NOMO-1 treated with DMSO at 0.1 percent for 48 hours (cell line): Measurements from ENCODE around the gene MOCS1.

Experiments
- DNase-seq: peaks from one replicate; lab custom pipeline; 2025; ENCODE audit not compliant: unreplicated experiment; lab: John Stamatoyannopoulos, UW

MOCS1 gene

DNA sequence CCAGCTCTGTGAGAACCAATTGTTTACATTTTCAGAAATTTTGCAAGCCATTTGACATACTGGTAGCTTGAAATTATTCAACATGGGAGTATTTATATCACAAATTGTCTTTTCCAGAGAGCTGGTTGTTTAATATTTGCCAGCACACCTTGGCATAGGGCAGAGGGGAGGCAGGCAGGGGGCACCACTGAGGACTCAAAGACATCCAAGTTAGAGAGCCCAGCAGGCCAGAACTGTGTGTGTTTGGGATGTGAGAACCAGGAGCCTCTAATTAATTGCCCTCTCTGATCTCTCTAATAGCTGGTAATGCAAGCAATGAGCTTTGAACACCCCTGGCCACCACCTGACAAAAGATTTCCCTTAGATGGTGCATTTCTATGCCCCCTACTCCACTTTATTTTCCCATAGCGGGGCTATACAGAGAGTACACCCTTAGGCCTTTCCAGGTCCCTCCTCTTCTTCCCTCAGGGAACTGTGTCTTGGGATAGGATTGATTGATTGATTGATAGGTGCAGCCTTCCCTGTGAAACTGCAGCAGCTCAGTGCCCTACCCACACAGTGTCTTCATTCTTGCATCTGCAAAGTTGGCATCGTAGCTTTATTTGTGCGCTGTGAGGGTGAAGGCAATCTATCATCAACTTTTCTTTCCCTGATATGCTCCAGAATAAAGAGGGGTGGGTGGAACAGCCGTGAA lies 29.2 kb downstream of the MOCS1 start:
- no peak for DNase-seq

DNA sequence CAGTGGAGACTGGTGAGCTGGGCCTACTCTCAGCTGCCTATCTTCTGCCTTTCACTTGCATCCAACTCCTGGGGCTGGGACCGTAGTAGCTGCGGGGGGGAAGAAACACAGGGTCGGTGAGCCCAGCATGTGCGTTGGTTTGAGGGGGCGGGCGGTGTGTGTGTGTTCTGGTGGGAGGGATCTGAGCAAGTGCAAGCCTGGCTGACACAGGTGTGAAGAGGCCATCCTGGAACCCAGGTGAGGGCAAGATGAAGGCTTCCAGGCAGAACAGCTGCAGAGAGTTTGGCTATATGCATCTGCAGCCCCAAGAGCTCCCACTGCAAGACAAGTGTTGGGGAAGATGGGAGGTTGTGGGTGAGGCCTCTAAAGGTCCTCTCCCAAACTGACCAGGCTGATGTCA lies 30.6 kb downstream of the MOCS1 start:
- DNase-seq = no peak

DNA sequence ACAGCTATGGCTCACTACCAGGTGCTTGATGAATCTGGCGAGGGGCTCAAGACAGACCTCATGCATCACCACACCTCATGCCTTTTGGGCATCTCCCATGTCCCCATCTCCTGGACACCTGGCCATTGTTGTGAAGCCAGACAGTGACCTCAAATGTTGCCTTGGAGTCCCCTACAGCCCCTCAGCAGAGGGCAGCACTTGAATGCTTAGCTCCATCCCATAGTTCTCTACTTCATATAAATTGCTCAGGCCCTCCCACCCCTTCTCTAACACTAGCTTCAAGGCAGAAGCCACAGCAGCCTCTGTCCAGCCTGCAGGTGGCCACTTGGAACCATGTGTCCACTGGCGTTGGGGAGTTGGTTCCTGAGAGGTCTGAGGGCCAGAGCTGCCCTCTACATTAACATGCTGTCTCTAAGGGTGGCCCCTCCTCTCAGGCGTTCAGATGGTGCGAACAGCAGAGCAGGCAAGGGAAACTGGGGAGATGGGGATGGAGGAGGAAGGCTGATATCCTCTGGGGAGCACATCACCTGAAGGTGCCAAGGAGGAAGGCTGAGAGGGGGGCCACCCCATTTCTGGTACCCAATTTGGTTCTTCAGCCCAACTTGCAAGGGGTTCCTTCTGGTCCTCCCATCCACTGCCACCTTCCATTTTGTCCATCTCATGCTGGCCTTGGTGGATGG lies 31.3 kb downstream of the MOCS1 start:
- no peak for DNase-seq

DNA sequence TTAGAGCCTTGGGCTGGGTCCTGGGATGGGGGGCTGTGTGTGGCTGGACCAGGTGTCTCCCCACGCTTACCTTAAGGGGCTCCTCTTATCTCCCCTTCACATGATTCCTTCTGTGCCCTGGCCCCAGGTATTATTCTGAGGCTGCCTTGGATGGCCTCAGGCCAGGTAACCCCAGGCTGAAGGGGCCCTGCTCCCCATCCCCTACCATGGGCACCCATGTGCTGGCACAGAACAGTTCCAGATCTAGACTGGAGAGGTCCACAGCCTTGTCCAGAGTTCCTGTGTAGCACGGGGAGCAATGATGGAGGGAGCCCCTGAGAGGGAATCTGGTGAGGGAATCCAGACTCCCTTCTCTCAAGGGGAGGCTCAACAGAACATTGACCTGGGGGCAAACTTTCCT lies 32.1 kb downstream of the MOCS1 start:
- no peak for DNase-seq

DNA sequence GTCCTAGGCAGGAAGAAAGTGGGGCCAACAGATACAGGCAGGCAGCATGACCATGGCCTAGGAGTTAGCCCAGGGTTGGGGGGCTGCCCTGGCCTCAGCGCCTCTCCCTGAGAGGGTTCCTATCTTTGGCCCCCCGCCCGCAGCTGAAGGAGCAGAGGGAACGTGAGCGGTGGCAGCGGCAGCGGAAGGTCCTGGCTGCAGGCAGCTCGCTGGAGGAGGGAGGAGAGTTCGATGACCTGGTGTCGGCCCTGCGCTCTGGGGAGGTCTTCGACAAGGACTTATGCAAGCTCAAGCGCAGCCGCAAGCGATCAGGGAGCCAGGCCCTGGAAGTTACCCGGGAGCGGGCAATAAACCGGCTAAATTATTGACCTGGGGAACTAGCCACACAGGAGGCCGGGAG lies 32.6 kb downstream of the MOCS1 start:
- DNase-seq = no peak

DNA sequence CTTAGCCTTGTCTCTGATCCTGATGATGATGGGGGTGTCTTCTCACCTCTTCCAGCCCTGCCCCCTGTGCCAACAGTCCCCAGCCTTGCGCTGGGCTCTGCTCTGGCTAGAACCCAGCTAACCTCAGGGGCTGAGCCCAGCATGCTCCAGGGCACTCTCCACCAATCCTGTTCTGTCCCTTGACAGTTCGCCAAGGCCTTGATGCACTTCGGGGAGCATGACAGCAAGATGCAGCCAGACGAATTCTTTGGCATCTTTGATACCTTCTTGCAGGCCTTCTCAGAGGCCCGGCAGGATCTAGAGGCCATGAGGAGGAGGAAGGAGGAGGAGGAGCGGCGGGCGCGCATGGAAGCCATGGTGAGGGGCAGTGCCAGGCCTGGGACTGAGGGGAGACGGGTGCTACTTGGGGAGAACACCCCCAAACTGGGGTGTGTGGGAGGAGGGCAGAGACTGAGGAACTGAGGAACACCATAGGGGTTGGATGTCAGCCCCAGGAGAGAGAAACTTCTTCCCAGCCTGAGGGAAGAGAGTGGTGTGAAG lies 33.1 kb downstream of the MOCS1 start:
- DNase-seq = no peak

- DNase-seq = no peak
These were observed 34.5 kb downstream of the MOCS1 start for GRCh38 chr6:39899554-39900295.

- no peak for DNase-seq
These were observed 35.6 kb downstream of the MOCS1 start for GRCh38 chr6:39898625-39899024.

GRCh38 chr6:39897698-39898097 lies 36.6 kb downstream of the MOCS1 start:
- no peak for DNase-seq

DNA sequence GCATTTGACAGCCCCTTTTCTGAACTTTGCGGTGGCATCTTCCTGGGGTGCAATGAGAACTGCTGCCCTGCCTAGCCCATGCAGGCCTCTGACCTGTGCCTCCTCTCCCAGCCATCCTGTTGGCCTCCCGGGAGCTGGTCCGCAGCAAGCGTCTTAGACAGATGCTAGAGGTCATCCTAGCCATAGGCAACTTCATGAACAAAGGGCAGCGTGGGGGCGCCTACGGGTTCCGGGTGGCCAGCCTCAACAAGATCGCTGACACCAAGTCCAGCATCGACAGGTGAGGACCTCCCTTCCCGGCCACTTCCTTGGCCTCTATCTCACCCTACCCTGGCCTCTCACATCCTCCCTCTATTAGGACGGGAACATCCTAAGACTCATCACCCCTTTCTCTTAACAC lies 37.6 kb downstream of the MOCS1 start:
- no peak for DNase-seq

DNA sequence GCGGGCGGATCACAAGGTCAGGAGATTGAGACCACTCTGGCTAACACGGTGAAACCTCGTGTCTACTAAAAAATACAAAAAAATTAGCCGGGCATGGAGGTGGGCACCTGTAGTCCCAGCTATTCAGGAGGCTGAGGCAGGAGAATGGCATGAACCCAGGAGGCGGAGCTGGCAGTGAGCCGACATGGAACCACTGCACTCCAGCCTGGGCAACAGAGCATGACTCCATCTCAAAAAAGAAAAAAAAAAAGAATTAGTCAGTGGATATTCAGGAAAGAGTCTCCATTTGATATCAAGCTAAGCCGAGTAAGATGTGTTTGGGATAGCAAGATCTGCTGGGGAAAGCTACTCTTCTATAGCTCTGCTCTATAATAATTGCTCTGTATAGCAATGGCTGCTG lies 41.0 kb downstream of the MOCS1 start:
- no peak for DNase-seq

GRCh38 chr6:39892490-39893129 lies 41.7 kb downstream of the MOCS1 start:
- DNase-seq = no peak

- DNase-seq = peak; percentile 7
These were observed 42.3 kb downstream of the MOCS1 start for GRCh38 chr6:39891976-39892375.

DNA sequence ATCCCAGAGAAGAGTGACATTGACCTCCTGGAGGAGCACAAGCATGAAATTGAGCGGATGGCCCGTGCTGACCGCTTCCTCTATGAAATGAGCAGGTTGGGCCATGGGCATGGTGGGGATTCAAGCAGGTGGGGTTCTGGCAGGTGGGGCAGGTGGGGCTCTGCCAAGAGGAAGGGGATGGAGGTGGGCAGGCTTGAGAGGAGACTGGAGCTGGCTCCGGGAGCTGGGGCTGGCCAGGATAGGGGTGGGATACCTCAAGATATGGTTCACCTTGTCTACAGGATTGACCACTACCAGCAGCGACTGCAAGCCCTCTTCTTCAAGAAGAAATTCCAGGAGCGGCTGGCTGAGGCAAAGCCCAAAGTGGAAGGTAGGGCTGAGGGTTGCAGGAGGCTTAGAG lies 42.9 kb downstream of the MOCS1 start:
- no peak for DNase-seq

- DNase-seq = no peak
These were observed 45.0 kb downstream of the MOCS1 start for GRCh38 chr6:39889229-39889628.

- DNase-seq = no peak
These were observed 46.4 kb downstream of the MOCS1 start for GRCh38 chr6:39887692-39888450.

- no peak for DNase-seq
These were observed 47.4 kb downstream of the MOCS1 start for GRCh38 chr6:39886871-39887270.

- DNase-seq = no peak
These were observed 48.6 kb downstream of the MOCS1 start for GRCh38 chr6:39885691-39886090.

GRCh38 chr6:39884696-39885095 lies 49.6 kb downstream of the MOCS1 start:
- no peak for DNase-seq

DNA sequence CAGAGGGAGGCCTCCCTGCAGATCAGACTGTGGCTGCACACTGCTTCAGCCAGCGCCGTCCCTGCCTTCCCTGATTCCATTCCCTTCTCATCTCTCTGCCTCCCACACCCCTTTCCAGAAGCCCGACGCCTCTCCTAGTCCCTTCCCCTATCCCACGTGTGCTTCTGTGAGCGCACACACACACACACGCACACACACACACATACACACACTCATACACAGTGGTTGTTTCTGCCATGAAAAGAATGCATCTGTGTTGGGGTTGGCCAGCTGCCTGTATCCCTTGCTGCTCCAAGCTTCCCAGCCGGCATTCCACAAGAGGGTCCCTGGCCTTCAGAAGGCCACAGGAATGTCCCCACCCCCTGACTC lies 51.7 kb downstream of the MOCS1 start:
- no peak for DNase-seq
